ENCODE results near the gene EFCAB5.
"Not testable (repeated sequence)": the region's sequence is repeated elsewhere in the genome, so short reads cannot be mapped to it uniquely, and the experiment has no call there.

Gene EFCAB5

GRCh38 chr17:30005709-30006320 lies 64.4 kb downstream of the EFCAB5 start:
- DNase-seq (ENCODE audit: low read depth): no peak

GRCh38 chr17:30011934-30012333 lies 70.5 kb downstream of the EFCAB5 start:
- DNase-seq (ENCODE audit: low read depth): not testable (repeated sequence)

- peak; percentile 4 for DNase-seq (ENCODE audit: low read depth)
Measured at GRCh38 chr17:30021708-30022317, 80.4 kb downstream of the EFCAB5 start.

GRCh38 chr17:30025325-30025724 lies 83.9 kb downstream of the EFCAB5 start:
- not testable (repeated sequence) for DNase-seq (ENCODE audit: low read depth)

GRCh38 chr17:30027676-30028075 lies 86.2 kb downstream of the EFCAB5 start:
- DNase-seq (ENCODE audit: low read depth): no peak

GRCh38 chr17:30031214-30031869 lies 89.9 kb downstream of the EFCAB5 start:
- DNase-seq (ENCODE audit: low read depth): no peak

- DNase-seq (ENCODE audit: low read depth): no peak
Measured at GRCh38 chr17:30035369-30035768, 93.9 kb downstream of the EFCAB5 start.

GRCh38 chr17:30040719-30041518 lies 99.5 kb downstream of the EFCAB5 start:
- not testable (repeated sequence) for DNase-seq (ENCODE audit: low read depth)

- no peak for DNase-seq (ENCODE audit: low read depth)
Measured at GRCh38 chr17:30041551-30041950, 100.1 kb downstream of the EFCAB5 start.

GRCh38 chr17:30062372-30062771 lies 120.9 kb downstream of the EFCAB5 start:
- DNase-seq (ENCODE audit: low read depth): no peak

- no peak for DNase-seq (ENCODE audit: low read depth)
Measured at GRCh38 chr17:30064738-30065137, 123.3 kb downstream of the EFCAB5 start.

GRCh38 chr17:30068465-30068864 lies 127.0 kb downstream of the EFCAB5 start:
- DNase-seq (ENCODE audit: low read depth): no peak

GRCh38 chr17:30074254-30074653 lies 132.8 kb downstream of the EFCAB5 start:
- DNase-seq (ENCODE audit: low read depth): no peak

GRCh38 chr17:30074730-30075129 lies 133.3 kb downstream of the EFCAB5 start:
- no peak for DNase-seq (ENCODE audit: low read depth)

GRCh38 chr17:30082773-30083172 lies 141.3 kb downstream of the EFCAB5 start:
- DNase-seq (ENCODE audit: low read depth): no peak

- DNase-seq (ENCODE audit: low read depth): no peak
Measured at GRCh38 chr17:30084788-30085187, 143.4 kb downstream of the EFCAB5 start.

GRCh38 chr17:30086896-30087295 lies 145.5 kb downstream of the EFCAB5 start:
- no peak for DNase-seq (ENCODE audit: low read depth)

- not testable (repeated sequence) for DNase-seq (ENCODE audit: low read depth)
Measured at GRCh38 chr17:30087431-30087830, 146.0 kb downstream of the EFCAB5 start.

GRCh38 chr17:30091121-30091670 lies 149.8 kb downstream of the EFCAB5 start:
- no peak for DNase-seq (ENCODE audit: low read depth)

- DNase-seq (ENCODE audit: low read depth): no peak
Measured at GRCh38 chr17:30091771-30092170, 150.3 kb downstream of the EFCAB5 start.

- DNase-seq (ENCODE audit: low read depth): no peak
Measured at GRCh38 chr17:30092886-30093285, 151.5 kb downstream of the EFCAB5 start.

GRCh38 chr17:30093463-30094147 lies 152.2 kb downstream of the EFCAB5 start:
- no peak for DNase-seq (ENCODE audit: low read depth)

Data from stimulated activated CD8-positive, alpha-beta memory T cell treated with anti-CD3 and anti-CD28 coated beads, Interleukin-12 subunit alpha, Interleukin-12 subunit beta, amount 100 ng/mL, for 1 hour (primary cell).